ENCODE measurements around the gene COPG2.
A peak's percentile ranks its signal among the peaks of the same experiment; 100 is the strongest.

Gene COPG2

DNA sequence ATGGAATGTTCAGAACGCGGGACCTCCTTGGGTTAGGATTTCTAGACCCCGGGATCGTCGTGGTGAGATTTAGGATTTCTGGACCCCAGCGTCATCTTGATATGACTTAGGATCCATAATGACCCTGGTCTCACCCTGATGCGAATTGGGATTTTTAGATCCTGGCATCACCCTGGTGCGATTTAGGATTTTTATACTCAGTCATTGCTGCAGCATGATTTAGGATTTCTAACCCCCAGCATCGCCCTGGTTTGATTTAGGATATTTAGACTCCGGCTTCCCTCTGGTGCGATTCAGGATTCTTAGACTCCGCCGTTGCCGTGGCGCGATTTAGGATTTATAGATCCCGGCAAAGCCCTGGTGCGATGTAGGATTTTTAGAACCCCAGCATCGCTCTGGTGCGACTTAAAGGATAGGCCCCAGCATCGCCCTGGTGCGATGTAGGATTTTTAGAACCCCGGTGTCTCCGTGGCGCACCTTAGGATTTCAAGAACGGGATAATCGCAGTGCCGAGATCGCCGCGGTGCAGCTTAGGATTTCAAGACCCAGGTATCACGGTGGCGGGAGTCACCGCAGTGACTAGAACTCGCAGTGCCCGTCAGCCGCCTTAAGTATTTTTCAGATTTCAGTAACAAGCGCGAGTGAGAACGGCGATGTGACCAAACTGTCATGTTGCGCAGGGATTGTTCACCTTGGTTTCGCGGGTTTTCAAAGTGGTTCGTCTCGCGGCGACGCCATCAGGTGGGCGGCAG is 175.8 kb downstream of the COPG2 start:
- no peak for DNase-seq

DNA sequence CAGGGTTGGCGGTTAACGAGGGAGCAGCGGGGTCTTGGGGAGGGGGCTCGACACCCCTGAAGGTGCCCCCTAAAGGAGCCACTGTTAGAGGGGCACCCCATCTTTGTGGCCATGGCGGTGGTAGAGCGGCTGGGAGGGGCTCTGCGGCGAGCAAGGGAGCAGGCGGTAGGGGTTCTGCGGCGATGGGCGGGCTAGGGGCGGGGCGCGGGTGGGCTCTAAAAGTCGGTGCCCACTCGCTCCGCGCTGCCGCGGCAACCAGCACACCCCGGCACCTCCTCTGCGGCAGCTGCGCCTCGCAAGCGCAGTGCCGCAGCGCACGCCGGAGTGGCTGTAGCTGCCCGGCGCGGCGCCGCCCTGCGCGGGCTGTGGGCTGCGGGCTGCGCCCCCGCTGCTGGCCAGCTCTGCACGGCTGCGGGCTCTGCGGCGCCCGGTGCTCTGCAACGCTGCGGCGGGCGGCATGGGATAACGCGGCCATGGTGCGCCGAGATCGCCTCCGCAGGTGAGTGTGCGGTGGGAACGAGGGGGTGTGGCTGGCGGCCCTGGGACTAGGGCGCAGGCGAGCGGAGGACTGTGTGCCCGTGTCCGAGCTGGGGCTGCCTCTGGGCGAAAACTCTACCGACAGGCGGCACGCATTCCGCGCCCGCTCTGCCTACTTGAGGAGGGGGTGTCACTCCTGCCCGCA is 176.6 kb downstream of the COPG2 start, which contains the start of gene MEST:
Gene MEST (plus strand): TSS at position 245 of the 682 bp plus-strand sequence. CDS start 229 bp downstream, at position 474.
- peak; percentile 48 for DNase-seq

DNA sequence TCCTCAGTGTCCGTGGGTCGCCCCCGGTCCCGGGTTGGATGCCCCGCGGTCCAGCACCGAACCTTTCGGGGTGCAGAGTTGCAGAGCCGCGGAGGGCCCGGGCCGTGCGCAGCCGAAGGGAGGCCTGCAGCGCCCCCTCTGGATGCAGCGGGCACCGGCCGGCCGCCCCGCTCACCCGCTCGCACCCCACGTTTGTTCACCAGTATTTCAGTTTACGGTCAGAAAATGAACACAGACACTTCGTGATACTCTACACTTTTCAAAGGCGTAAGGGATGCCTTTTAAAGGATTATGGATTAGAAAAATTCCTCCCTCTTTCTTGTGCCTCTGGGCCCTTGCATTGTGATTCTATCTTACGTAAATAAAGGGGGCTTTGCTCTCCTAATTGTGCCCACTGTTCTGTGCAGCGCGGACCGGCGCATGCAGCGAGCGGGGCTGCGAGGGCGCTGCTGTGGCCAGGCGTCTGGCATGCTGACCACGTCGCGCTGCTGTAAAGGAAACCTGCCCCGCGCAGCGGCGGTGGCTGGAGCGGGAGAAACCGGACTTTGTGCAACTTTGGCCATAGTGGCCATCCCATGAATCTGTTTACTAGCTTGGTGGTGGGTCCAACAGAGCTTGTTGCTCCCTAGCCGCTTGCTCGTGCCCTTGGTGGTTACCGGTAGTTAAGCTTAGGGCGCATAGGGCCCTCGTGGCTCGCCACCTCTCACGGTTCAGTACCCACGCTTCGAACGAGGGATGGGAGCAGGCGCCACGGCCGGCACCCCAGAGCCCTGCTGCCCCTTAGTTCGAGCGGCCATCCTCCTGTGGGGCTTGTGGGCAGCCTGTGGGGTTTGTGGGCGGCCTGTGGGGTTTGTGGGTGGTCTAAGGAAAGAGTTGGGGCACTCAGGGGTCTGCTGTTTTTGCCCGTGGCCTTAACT is 177.4 kb downstream of the COPG2 start:
- DNase-seq = peak; percentile 56

DNA sequence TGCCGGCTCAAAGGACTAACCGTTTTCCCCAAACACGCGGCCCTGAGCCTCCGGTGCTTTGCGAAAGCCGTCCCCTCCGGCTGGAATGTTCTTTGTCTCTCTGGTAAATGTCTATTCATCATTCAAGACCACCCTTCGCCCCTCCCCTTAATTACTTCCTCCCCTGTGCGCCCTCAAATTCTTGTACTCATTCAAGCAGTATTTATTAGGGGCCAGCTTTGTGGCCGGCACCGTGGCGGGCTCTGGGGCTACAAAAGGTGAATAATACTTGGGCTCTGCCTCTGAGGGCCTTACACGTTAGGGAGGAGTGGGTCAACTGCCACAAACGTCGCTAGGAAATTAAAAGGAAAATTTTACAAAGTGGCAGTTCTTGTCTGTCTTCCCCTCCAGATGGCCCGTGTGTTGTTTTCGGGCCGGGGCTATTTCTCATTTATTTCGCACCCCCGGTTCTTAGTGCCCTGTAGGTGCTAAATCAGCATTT is 178.2 kb downstream of the COPG2 start:
- peak; percentile 59 for DNase-seq

DNA sequence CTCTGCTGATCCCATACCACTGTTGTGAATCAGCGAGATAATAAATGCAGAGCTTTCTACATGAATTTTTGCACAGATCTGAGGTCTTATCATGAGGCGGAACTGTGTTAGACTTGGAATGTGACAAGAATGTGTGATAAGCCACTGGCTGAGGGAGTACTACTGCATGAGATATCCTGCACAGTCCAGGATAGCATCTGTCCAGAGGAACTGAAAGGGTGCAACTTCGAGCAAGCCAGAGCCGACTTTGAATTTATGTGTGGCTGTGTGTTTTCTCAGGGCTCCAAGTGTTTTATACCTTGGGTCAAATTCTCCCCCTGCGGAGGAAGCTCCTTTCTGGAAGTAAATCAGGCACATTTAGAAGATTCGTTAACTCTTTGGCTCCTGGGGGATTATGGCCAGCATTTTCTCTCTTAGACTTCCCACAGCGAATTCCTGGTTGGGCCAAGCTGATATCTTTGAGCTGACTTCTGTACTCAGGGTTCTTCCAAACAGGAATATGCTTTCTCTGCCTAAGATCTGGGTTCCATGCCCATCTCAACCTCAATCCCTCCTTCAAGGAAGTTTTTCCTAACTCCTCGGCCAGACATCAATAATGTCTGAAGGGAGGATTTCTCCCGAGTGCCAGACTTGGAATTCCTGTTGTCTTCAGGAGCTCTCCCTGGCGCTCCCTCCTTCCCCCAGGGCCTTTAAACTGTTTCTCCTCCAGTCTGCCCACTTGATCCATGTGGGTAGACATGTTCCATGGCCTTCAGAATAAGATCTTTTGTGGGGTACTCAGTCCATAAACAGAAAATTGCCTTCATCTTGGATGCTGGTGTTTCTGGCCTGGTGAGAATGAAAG is 179.2 kb downstream of the COPG2 start:
- no peak for DNase-seq

- DNase-seq = peak; percentile 35
These were observed 180.0 kb downstream of the COPG2 start for GRCh38 chr7:130488392-130489139.

DNA sequence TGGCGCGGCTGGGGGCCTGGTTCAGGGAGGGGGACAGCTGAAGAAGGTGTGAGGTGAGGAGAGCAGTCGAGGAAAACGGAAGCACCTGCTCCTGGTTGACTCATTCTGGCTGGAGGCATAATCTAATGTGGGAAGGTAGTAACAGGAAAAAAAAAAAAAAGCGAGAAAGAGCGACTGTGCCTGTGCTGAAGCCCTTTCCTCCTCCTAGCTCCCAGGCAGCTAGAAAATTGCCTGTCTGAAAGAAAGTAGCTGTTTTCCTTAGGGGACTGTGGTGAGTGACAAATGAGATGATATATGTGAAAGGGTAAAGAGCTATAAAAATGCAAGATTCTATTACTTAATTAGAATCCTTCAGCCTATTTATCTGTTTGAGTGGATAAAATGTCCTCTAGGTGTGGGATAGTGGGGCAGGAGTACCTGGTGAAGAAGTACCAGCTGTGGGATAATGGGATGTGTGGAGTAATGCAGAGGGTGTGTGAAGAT is 181.6 kb downstream of the COPG2 start:
- peak; percentile 59 for DNase-seq

DNA sequence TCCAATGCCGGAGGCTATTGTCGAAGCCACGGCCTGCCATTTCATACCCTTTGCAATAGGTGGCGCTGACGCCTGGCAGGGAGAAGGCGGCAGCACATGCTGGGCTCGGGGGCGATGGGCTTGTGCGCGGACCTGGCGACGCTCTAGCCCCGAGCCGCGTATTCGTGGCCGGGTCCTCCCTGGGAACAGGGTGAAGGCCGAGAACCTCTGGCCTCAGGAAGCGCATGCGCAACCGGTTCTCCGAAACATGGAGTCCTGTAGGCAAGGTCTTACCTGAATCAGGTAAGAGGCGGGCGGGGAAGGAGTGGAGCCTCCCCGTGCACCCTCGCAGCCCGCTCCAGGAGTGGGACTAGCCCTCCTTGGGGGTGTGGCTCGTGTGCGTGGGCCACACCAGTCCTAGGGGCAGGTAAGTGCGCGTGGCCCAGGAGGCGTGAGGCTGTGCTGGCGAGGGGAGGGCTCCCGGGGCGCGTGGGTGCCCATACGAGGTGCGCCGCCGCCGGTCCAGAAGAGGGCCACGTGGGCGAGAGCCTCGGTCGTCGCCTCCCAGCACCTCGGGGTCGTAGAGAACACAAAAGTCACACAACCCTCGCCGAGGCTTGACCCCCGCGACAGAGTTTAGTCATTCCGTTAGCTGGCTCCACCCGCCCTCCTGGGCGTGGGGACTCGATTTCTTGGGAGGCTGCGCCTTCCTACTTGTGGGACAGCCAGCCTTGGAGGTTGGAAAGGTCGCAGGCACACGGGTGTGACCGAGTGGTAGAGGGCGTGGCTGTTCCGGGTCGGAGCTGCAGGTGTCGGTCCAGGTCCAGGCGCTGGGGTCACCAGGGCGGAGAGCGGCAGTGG is 182.2 kb downstream of the COPG2 start:
- peak; percentile 41 for DNase-seq

DNA sequence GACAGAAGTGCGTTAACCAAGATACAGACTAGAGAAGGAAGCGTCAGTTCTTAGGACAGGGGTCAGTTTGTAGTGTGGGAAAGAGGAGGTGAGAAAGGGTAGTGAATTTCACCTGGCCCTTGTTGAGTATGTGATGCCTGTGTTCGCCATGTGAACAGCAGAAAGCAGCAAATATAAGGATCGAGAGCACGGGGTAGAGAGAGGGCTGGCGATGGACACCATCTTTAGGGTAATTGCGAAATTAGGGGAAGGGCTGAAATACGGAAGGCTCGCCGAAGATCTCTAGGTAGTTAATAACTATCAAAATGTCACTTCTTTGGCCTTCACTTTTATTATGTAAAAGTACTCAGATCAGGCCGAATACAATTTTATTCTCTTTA is 182.8 kb downstream of the COPG2 start:
- DNase-seq = no peak

DNA sequence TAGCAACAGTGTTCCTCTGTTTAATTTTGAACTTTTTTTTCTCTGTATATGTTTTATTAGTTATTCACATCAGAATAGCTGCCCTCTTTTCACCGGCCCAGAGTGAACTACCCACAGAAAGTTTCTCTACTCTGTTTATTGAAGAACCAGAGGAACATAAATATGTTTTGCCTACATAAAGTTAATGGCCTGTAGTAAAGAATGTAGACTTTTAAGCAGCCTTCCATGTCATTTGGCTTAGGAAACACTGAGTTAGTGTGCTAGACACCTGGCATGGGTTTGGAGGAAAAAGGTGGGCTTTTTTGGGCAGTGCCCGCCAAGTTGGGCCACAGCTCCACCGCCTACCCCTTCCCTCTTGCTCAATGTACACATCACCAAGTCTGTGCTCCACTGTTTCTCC is 185.5 kb downstream of the COPG2 start:
- no peak for DNase-seq

DNA sequence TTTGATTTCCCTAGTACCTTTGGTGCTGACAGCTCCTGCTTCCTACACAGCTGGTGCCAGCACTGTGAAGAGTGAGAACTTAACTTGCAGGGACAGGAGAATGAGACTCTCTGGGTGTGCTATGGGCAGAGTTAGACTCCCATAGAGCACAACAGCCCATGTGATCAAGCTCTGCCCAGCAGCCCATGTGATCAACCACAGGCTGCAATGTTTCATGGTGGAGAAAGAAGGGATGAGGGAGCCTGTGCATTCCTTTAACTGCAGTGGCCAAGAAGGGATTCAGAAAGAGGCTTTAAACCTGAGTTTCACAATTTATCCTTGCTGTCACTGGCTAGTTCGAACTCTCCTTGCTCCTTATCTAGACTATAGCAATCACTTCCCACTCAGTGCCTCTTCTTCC is 186.7 kb downstream of the COPG2 start:
- DNase-seq = no peak

- DNase-seq = no peak
These were observed 188.7 kb downstream of the COPG2 start for GRCh38 chr7:130479716-130480400.

- no peak for DNase-seq
These were observed 189.6 kb downstream of the COPG2 start for GRCh38 chr7:130478991-130479390.

- no peak for DNase-seq
These were observed 192.0 kb downstream of the COPG2 start for GRCh38 chr7:130476297-130477150.

GRCh38 chr7:130475776-130476175 is 192.8 kb downstream of the COPG2 start:
- no peak for DNase-seq

- DNase-seq = peak; percentile 23
These were observed 194.7 kb downstream of the COPG2 start for GRCh38 chr7:130473876-130474275.

- no peak for DNase-seq
These were observed 195.3 kb downstream of the COPG2 start for GRCh38 chr7:130473289-130473688.

DNA sequence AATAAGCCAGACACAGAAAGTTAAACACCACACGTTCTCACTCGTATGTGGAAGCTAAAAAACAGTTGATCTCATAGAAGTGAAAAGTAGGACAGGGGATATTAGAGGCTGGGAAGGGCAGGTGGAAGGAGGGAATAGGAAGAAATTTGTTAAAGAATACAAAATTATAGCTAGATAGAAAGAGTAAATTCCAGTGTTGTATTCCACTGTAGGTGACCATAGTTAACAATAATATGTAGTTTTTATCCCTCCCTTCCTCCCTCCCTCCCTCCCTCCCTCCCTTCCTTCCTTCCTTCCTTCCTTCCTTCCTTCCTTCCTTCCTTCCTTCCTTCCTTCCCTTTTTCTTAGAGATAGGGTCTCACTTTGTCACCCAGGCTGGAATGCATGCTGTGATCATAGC is 196.6 kb downstream of the COPG2 start:
- DNase-seq = no peak

- no peak for DNase-seq
These were observed 199.9 kb downstream of the COPG2 start for GRCh38 chr7:130468612-130469011.
